ENCODE measurements around the gene BTG3. TPM values are rescaled to one million over a fixed set of nuclear protein-coding genes. Genes with fewer than 3 reads are reported as not detected.

The BTG3 gene
- total RNA-seq, 1 experiment from 2014 or later: 39.0 TPM

- Mint-ChIP-seq H3K9me3 (ENCODE audit: low read depth, unreplicated experiment) (no peaks in the 10 kb centered on the region), H3K27me3 (ENCODE audit: unreplicated experiment) (no peaks in the 10 kb centered on the region), H3K4me3 (ENCODE audit: low read depth, unreplicated experiment) (no peak overlapping the region), H3K36me3 (ENCODE audit: insufficient read depth, unreplicated experiment) (no peaks in the 10 kb centered on the region), H3K27ac (ENCODE audit: unreplicated experiment) (no peak overlapping the region), H3K4me1 (ENCODE audit: low read depth, unreplicated experiment) (no peaks in the 10 kb centered on the region)
- no peak for TF ChIP-seq CTCF (IDR thresholded peaks at IDR 0.05; ENCODE audit: unreplicated experiment)
- DNase-seq: no peak
- CTCF ChIA-PET: interaction anchor here (0.5 kb wide), 1 partner anchor 249 kb away, joined by 4 read pairs; no protein-coding TSS in a partner anchor
- intact Hi-C loops (cut with micrococcal nuclease; ENCODE audit: unreplicated experiment): no loop called here
- no TSS peak for BruUV-seq (replicated peaks)
Observed at GRCh38 chr21:17636711-17637110, 24.0 kb upstream of the BTG3 start.

GRCh38 chr21:17631195-17631594, 18.5 kb upstream of the BTG3 start:
- Mint-ChIP-seq H3K27me3 (ENCODE audit: unreplicated experiment) (no peaks in the 10 kb centered on the region), H3K9me3 (ENCODE audit: low read depth, unreplicated experiment) (no peaks in the 10 kb centered on the region), H3K4me3 (ENCODE audit: low read depth, unreplicated experiment) (no peak overlapping the region), H3K27ac (ENCODE audit: unreplicated experiment) (no peak overlapping the region), H3K36me3 (ENCODE audit: insufficient read depth, unreplicated experiment) (no peaks in the 10 kb centered on the region), H3K4me1 (ENCODE audit: low read depth, unreplicated experiment) (no peaks in the 10 kb centered on the region)
- no peak for TF ChIP-seq CTCF (IDR thresholded peaks at IDR 0.05; ENCODE audit: unreplicated experiment)
- CTCF ChIA-PET: no interaction called here
- no peak for DNase-seq
- intact Hi-C loops (cut with micrococcal nuclease; ENCODE audit: unreplicated experiment): no loop called here
- no TSS peak for BruUV-seq (replicated peaks)

GRCh38 chr21:17622018-17622417, 9.3 kb upstream of the BTG3 start:
- H3K9me3 Mint-ChIP-seq (ENCODE audit: low read depth, unreplicated experiment): no peaks in the 10 kb centered on the region
- CTCF ChIA-PET: no interaction called here
- peaks cover 27% of the 10 kb centered on the region for H3K27me3 Mint-ChIP-seq (ENCODE audit: unreplicated experiment)

GRCh38 chr21:17616831-17617230, 4.1 kb upstream of the BTG3 start:
- no peak for DNase-seq
- no TSS peak for BruUV-seq (replicated peaks)
- Mint-ChIP-seq H3K36me3 (ENCODE audit: insufficient read depth, unreplicated experiment) (peaks cover 15% of the 10 kb centered on the region), H3K4me1 (ENCODE audit: low read depth, unreplicated experiment) (no peaks in the 10 kb centered on the region), H3K9me3 (ENCODE audit: low read depth, unreplicated experiment) (no peaks in the 10 kb centered on the region), H3K27me3 (ENCODE audit: unreplicated experiment) (peaks cover under 1% of the 10 kb centered on the region), H3K27ac (ENCODE audit: unreplicated experiment) (no peak overlapping the region), H3K4me3 (ENCODE audit: low read depth, unreplicated experiment) (no peak overlapping the region)
- CTCF ChIA-PET: no interaction called here
- intact Hi-C loops (cut with micrococcal nuclease; ENCODE audit: unreplicated experiment): no loop called here
- no peak for TF ChIP-seq CTCF (IDR thresholded peaks at IDR 0.05; ENCODE audit: unreplicated experiment)

More at GRCh38 chr21:17622018-17622417, 9.3 kb upstream of the BTG3 start:
- no peaks in the 10 kb centered on the region for H3K36me3 Mint-ChIP-seq (ENCODE audit: insufficient read depth, unreplicated experiment)
- intact Hi-C loops (cut with micrococcal nuclease; ENCODE audit: unreplicated experiment): no loop called here
- no TSS peak for BruUV-seq (replicated peaks)
- no peak for DNase-seq
- no peaks in the 10 kb centered on the region for H3K4me1 Mint-ChIP-seq (ENCODE audit: low read depth, unreplicated experiment)
- H3K27ac Mint-ChIP-seq (ENCODE audit: unreplicated experiment): no peak overlapping the region
- TF ChIP-seq CTCF (IDR thresholded peaks at IDR 0.05; ENCODE audit: unreplicated experiment): no peak
- no peak overlapping the region for H3K4me3 Mint-ChIP-seq (ENCODE audit: low read depth, unreplicated experiment)
